PC-3 (cell line): ENCODE data around the gene ABTB2. TPM values are rescaled to one million over a fixed set of nuclear protein-coding genes. Genes with fewer than 3 reads are reported as not detected.

Experiments used
- ATAC-seq: fragments of 200-7000 bp; cut with Tn5 transposase; 2 replicates; pipeline ENCODE4 v1.9.1; 2020; ENCODE audit warnings: mild to moderate bottlenecking, moderate library complexity
- BruUV-seq: library from RNA; stranded (reverse); fragments of 400-500 nt; replicated peaks from 2 replicates; lab custom pipeline; 2021; lab: Mats Ljungman, UMichigan
- CTCF ChIA-PET: fragments of 300-600 bp; sonication (Branson Sonifier 250); formaldehyde crosslinking; loops from one replicate; lab custom pipeline; 2022; ENCODE audit warnings: antibody characterized with exemption; lab: Charles Lee
- POLR2A ChIA-PET: fragments of 300-600 bp; sonication (Branson Sonifier 250); formaldehyde crosslinking; loops from one replicate; lab custom pipeline; 2022; ENCODE audit warnings: antibody characterized with exemption; ENCODE audit not compliant: unreplicated experiment; lab: Charles Lee
- DNase-seq: peaks from one replicate; pipeline ENCODE4 v3.0.0-alpha.2; 2015
- H2AFZ ChIP-seq: fragments of 300-600 bp; sonication (generic); 2 replicates; pipeline ENCODE4 v1.6.0; 2016; ENCODE audit warnings: antibody characterized with exemption, low read length
- H3F3A ChIP-seq: fragments of 300-600 bp; sonication (generic); one replicate; pipeline ENCODE4 v1.6.0; 2017; ENCODE audit warnings: antibody characterized with exemption, low read length, control low read depth, mild to moderate bottlenecking; ENCODE audit not compliant: unreplicated experiment
- H3K27ac ChIP-seq: fragments of 300-600 bp; sonication (generic); 2 replicates; pipeline ENCODE4 v1.5.1; 2016; ENCODE audit warnings: mild to moderate bottlenecking, low read length
- H3K27me3 ChIP-seq: fragments of 300-600 bp; sonication (generic); 2 replicates; pipeline ENCODE4 v1.6.1; 2016; ENCODE audit warnings: low read length, mixed read lengths
- H3K36me3 ChIP-seq: fragments of 300-600 bp; sonication (generic); 2 replicates; pipeline ENCODE4 v1.6.1; 2016; ENCODE audit warnings: low read depth, mixed run types, low read length, mixed read lengths
- H3K4me1 ChIP-seq: fragments of 300-600 bp; sonication (generic); 2 replicates; pipeline ENCODE4 v1.5.1; 2016; ENCODE audit warnings: low read length; ENCODE audit not compliant: insufficient read depth
- H3K4me2 ChIP-seq: fragments of 300-600 bp; sonication (generic); 2 replicates; pipeline ENCODE4 v1.6.0; 2016; ENCODE audit warnings: low read length
- H3K4me3 ChIP-seq: fragments of 300-600 bp; sonication (generic); 2 replicates; pipeline ENCODE4 v1.5.1; 2016; ENCODE audit warnings: mild to moderate bottlenecking, low read length, mixed read lengths
- H3K79me2 ChIP-seq: fragments of 300-600 bp; sonication (generic); 2 replicates; pipeline ENCODE4 v1.6.1; 2017; ENCODE audit warnings: low read length, mixed read lengths
- H3K9ac ChIP-seq: fragments of 300-600 bp; sonication (generic); 2 replicates; pipeline ENCODE4 v1.6.0; 2016; ENCODE audit warnings: mild to moderate bottlenecking, low read length
- H3K9me2 ChIP-seq: fragments of 300-600 bp; sonication (generic); replicated peaks from 2 replicates; pipeline ENCODE4 v1.6.1; 2016; ENCODE audit warnings: mixed run types, low read length, mixed read lengths
- H3K9me3 ChIP-seq: fragments of 300-600 bp; sonication (generic); 2 replicates; pipeline ENCODE4 v1.6.1; 2016; ENCODE audit warnings: low read length, mixed read lengths
- H4K20me1 ChIP-seq: fragments of 300-600 bp; sonication (generic); 2 replicates; pipeline ENCODE4 v1.6.1; 2016; ENCODE audit warnings: low read length, mixed read lengths
- EZH2 ChIP-seq: fragments of 300-600 bp; sonication (generic); IDR thresholded peaks from one replicate; pipeline ENCODE4 v1.6.1; 2017; ENCODE audit warnings: antibody characterized with exemption, mild to moderate bottlenecking, low read length; ENCODE audit not compliant: unreplicated experiment
- EZH2phosphoT487 ChIP-seq: fragments of 300-600 bp; sonication (generic); IDR thresholded peaks from 2 replicates; pipeline ENCODE4 v1.6.1; 2018; ENCODE audit warnings: mild to moderate bottlenecking, antibody characterized with exemption, low read length, borderline replicate concordance
- intact Hi-C: fragments of 100-400 bp; cut with micrococcal nuclease; formaldehyde crosslinking; loops from 2 replicates; pipeline ENCODE4 v1.9.0; 2023
- total RNA-seq: library from RNA; depleted of rRNA; stranded (reverse); fragments of >200 nt; gene quantifications from 2 replicates; pipeline ENCODE4 v1.2.3, GENCODE V29; 2014
- TF ChIP-seq, protein P1 (sequence below): fragments of 300-600 bp; sonication (generic); conservative IDR thresholded peaks from 2 replicates; pipeline ENCODE4 v1.5.1; 2017; ENCODE audit warnings: antibody characterized with exemption, low read depth, mild to moderate bottlenecking, low read length

The ABTB2 gene
- total RNA-seq, 1 experiment from 2014 or later: 5.2 TPM

GRCh38 chr11:34344768-34345539 is 12.9 kb downstream of the ABTB2 start:
- Histone ChIP-seq H4K20me1 (0 out of 2 replicates have a peak, but pooled peaks cover 7% of the 10 kb centered on the region), H3K9me3 (no peaks in the 10 kb centered on the region), H3F3A (peaks cover 10% of the 10 kb centered on the region), H3K4me2 (peak overlapping the region; percentile 76), H3K79me2 (peaks cover 63% of the 10 kb centered on the region), H3K27me3 (no peaks in the 10 kb centered on the region), H3K4me1 (peaks cover 43% of the 10 kb centered on the region), H3K36me3 (no peaks in the 10 kb centered on the region), H3K27ac (peak overlapping the region; percentile 69), H3K4me3 (peak overlapping the region; percentile 32; the same call in 1 of the 2 replicates), H3K9ac (no peak overlapping the region), H2AFZ (no peak overlapping the region), H3K9me2 (no peaks in the 10 kb centered on the region)
- intact Hi-C loops: no loop called here
- POLR2A ChIA-PET: interaction anchor here (0.6 kb wide), 2 partner anchors 191 to 241 kb away, joined by 3 to 7 read pairs; no protein-coding TSS in a partner anchor
- DNase-seq: peak; percentile 95
- TF ChIP-seq EZH2 (no peak), EZH2phosphoT487 (no peak)
- TF ChIP-seq, protein P1, sequence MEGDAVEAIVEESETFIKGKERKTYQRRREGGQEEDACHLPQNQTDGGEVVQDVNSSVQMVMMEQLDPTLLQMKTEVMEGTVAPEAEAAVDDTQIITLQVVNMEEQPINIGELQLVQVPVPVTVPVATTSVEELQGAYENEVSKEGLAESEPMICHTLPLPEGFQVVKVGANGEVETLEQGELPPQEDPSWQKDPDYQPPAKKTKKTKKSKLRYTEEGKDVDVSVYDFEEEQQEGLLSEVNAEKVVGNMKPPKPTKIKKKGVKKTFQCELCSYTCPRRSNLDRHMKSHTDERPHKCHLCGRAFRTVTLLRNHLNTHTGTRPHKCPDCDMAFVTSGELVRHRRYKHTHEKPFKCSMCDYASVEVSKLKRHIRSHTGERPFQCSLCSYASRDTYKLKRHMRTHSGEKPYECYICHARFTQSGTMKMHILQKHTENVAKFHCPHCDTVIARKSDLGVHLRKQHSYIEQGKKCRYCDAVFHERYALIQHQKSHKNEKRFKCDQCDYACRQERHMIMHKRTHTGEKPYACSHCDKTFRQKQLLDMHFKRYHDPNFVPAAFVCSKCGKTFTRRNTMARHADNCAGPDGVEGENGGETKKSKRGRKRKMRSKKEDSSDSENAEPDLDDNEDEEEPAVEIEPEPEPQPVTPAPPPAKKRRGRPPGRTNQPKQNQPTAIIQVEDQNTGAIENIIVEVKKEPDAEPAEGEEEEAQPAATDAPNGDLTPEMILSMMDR: no peak
- ATAC-seq: peak; percentile 70
- CTCF ChIA-PET: interaction anchor here (0.5 to 1.3 kb wide), 3 partner anchors 13 to 345 kb away, joined by 3 to 4 read pairs (median 4); partner anchors contain the start of gene ABTB2
- no TSS peak for BruUV-seq

GRCh38 chr11:34344410-34344767 is 13.4 kb downstream of the ABTB2 start:
- CTCF ChIA-PET: interaction anchor here (0.5 kb wide), 1 partner anchor 344 kb away, joined by 4 read pairs; no protein-coding TSS in a partner anchor
- H2AFZ ChIP-seq: no peak overlapping the region
- H3F3A ChIP-seq: peaks cover 10% of the 10 kb centered on the region
- H3K4me3 ChIP-seq: no peak overlapping the region
- peak overlapping the region; percentile 69 for H3K27ac ChIP-seq
- TF ChIP-seq EZH2phosphoT487 (no peak), EZH2 (no peak)
- TF ChIP-seq, protein P1: no peak
- peaks cover 63% of the 10 kb centered on the region for H3K79me2 ChIP-seq
- ATAC-seq: no peak
- peaks cover 49% of the 10 kb centered on the region for H3K4me1 ChIP-seq
- BruUV-seq: no TSS peak
- POLR2A ChIA-PET: interaction anchor here (0.6 kb wide), 1 partner anchor 242 kb away, joined by 3 read pairs; no protein-coding TSS in a partner anchor
- 0 out of 2 replicates have a peak, but pooled peaks cover 7% of the 10 kb centered on the region for H4K20me1 ChIP-seq
- no peak for DNase-seq
- no peaks in the 10 kb centered on the region for H3K9me2 ChIP-seq
- H3K4me2 ChIP-seq: peak overlapping the region; percentile 76
- H3K36me3 ChIP-seq: no peaks in the 10 kb centered on the region
- H3K9ac ChIP-seq: no peak overlapping the region
- intact Hi-C loops: no loop called here
- no peaks in the 10 kb centered on the region for H3K27me3 ChIP-seq
- no peaks in the 10 kb centered on the region for H3K9me3 ChIP-seq

DNA sequence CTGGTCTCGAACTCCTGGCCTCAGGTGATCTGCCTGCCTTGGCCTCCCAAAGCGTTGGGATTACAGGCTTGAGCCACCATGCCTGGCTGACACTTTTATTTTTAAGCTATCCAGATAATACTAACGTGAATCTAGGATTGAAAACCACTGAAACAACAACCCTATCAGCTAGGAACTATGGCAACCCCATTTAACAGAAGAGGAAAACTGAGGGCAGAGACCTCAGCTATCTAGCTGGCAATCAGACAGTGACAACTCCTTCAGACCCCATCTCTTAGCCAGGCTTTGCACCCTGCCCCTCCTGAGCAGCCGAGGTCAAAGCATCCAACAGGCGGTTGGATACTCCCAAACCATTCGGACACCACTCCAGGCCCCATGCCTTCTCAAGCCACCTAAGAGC is 14.1 kb downstream of the ABTB2 start:
- no peaks in the 10 kb centered on the region for H3K9me2 ChIP-seq
- H4K20me1 ChIP-seq: 0 out of 2 replicates have a peak, but pooled peaks cover 7% of the 10 kb centered on the region
- peak overlapping the region; percentile 76 for H3K4me2 ChIP-seq
- H3K79me2 ChIP-seq: peaks cover 64% of the 10 kb centered on the region
- H2AFZ ChIP-seq: no peak overlapping the region
- H3K36me3 ChIP-seq: no peaks in the 10 kb centered on the region
- TF ChIP-seq EZH2phosphoT487: no peak
- TF ChIP-seq, protein P1: no peak
- TF ChIP-seq EZH2: no peak
- no peak for ATAC-seq
- intact Hi-C loops: no loop called here
- H3K4me1 ChIP-seq: peaks cover 56% of the 10 kb centered on the region
- ChIA-PET CTCF (no interaction called here), POLR2A (no interaction called here)
- H3K4me3 ChIP-seq: no peak overlapping the region
- no peaks in the 10 kb centered on the region for H3K27me3 ChIP-seq
- H3F3A ChIP-seq: peaks cover 10% of the 10 kb centered on the region
- BruUV-seq: no TSS peak
- H3K9me3 ChIP-seq: no peaks in the 10 kb centered on the region
- no peak for DNase-seq
- H3K27ac ChIP-seq: peak overlapping the region; percentile 69; the same call in 1 of the 2 replicates
- H3K9ac ChIP-seq: no peak overlapping the region
